Fibroblast of upper back skin (primary cell): ENCODE measurements around the gene EPHA5.
A peak's percentile ranks its signal among the peaks of the same experiment; 100 is the strongest.

Source experiments
- DNase-seq: peaks from one replicate; pipeline ENCODE4 v3.0.0-alpha.2; 2013

Gene EPHA5

GRCh38 chr4:65623506-65623905, 46.8 kb downstream of the EPHA5 start:
- DNase-seq: peak; percentile 82

- no peak for DNase-seq
Measured at GRCh38 chr4:65617416-65617815, 52.9 kb downstream of the EPHA5 start.

- DNase-seq: no peak
Measured at GRCh38 chr4:65604515-65604914, 65.8 kb downstream of the EPHA5 start.

- DNase-seq: no peak
Measured at GRCh38 chr4:65600656-65601055, 69.6 kb downstream of the EPHA5 start.

- peak; percentile 71 for DNase-seq
Measured at GRCh38 chr4:65599340-65599739, 70.9 kb downstream of the EPHA5 start.

- DNase-seq: no peak
Measured at GRCh38 chr4:65597697-65598096, 72.6 kb downstream of the EPHA5 start.

GRCh38 chr4:65592089-65592488, 78.2 kb downstream of the EPHA5 start:
- no peak for DNase-seq

- no peak for DNase-seq
Measured at GRCh38 chr4:65589921-65590320, 80.4 kb downstream of the EPHA5 start.

- no peak for DNase-seq
Measured at GRCh38 chr4:65589331-65589730, 81.0 kb downstream of the EPHA5 start.

GRCh38 chr4:65580551-65580950, 89.7 kb downstream of the EPHA5 start:
- peak; percentile 20 for DNase-seq

- no peak for DNase-seq
Measured at GRCh38 chr4:65566473-65566872, 103.8 kb downstream of the EPHA5 start.

- no peak for DNase-seq
Measured at GRCh38 chr4:65561164-65561563, 109.1 kb downstream of the EPHA5 start.

GRCh38 chr4:65559270-65559669, 111.0 kb downstream of the EPHA5 start:
- no peak for DNase-seq

- no peak for DNase-seq
Measured at GRCh38 chr4:65552057-65552456, 118.2 kb downstream of the EPHA5 start.

- DNase-seq: no peak
Measured at GRCh38 chr4:65550500-65550899, 119.8 kb downstream of the EPHA5 start.

- DNase-seq: no peak
Measured at GRCh38 chr4:65546882-65547416, 123.3 kb downstream of the EPHA5 start.

GRCh38 chr4:65538571-65538970, 131.7 kb downstream of the EPHA5 start:
- peak; percentile 13 for DNase-seq

- DNase-seq: no peak
Measured at GRCh38 chr4:65535113-65535512, 135.2 kb downstream of the EPHA5 start.

GRCh38 chr4:65521666-65522065, 148.6 kb downstream of the EPHA5 start:
- no peak for DNase-seq

- no peak for DNase-seq
Measured at GRCh38 chr4:65515646-65516045, 154.6 kb downstream of the EPHA5 start.

- DNase-seq: peak; percentile 66
Measured at GRCh38 chr4:65510976-65511375, 159.3 kb downstream of the EPHA5 start.

- DNase-seq: peak; percentile 95
Measured at GRCh38 chr4:65508168-65508567, 162.1 kb downstream of the EPHA5 start.

- DNase-seq: peak; percentile 73
Measured at GRCh38 chr4:65502131-65502701, 168.1 kb downstream of the EPHA5 start.

- DNase-seq: no peak
Measured at GRCh38 chr4:65498606-65499005, 171.7 kb downstream of the EPHA5 start.

GRCh38 chr4:65495439-65495838, 174.8 kb downstream of the EPHA5 start:
- DNase-seq: no peak
